ENCODE measurements around the gene KRTAP2-2. TPM values are rescaled to one million over a fixed set of nuclear protein-coding genes. Genes with fewer than 3 reads are reported as not detected.

KRTAP2-2 gene
- total RNA-seq, 1 donor from 2014 or later = not detected

- no peak overlapping the region for H3K4me3 ChIP-seq (ENCODE audit: low read length in 3 of 3)
- no peaks in the 10 kb centered on the region for H3K36me3 ChIP-seq (ENCODE audit: control insufficient read depth in 3 of 3, insufficient read depth in 3 of 3, low read length in 3 of 3)
- peaks cover 0 to 6% (median 5%) of the 10 kb centered on the region in 3 donors for H3K4me1 ChIP-seq (ENCODE audit: control insufficient read depth in 3 of 3, insufficient read depth in 3 of 3, low read length in 3 of 3)
- no peak overlapping the region for H3K27ac ChIP-seq (ENCODE audit: low read depth, low read length)
- H3K27me3 ChIP-seq (ENCODE audit: control insufficient read depth in 3 of 3, insufficient read depth in 3 of 3, low read length in 3 of 3) = no peaks in the 10 kb centered on the region
- no peaks in the 10 kb centered on the region for H3K9me3 ChIP-seq (ENCODE audit: control insufficient read depth in 3 of 3, low read length in 3 of 3)
- no peak overlapping the region for H3K9ac ChIP-seq (ENCODE audit: low read depth in 1 of 3, low read length in 3 of 3)
Measured at GRCh38 chr17:41012326-41013120, 42.5 kb downstream of the KRTAP2-2 start.

- Histone ChIP-seq H3K4me3 (ENCODE audit: low read length in 3 of 3) (no peak overlapping the region), H3K27ac (ENCODE audit: low read depth, low read length) (no peak overlapping the region), H3K9me3 (ENCODE audit: control insufficient read depth in 3 of 3, low read length in 3 of 3) (no peaks in the 10 kb centered on the region), H3K9ac (ENCODE audit: low read depth in 1 of 3, low read length in 3 of 3) (no peak overlapping the region), H3K36me3 (ENCODE audit: control insufficient read depth in 3 of 3, insufficient read depth in 3 of 3, low read length in 3 of 3) (no peaks in the 10 kb centered on the region), H3K27me3 (ENCODE audit: control insufficient read depth in 3 of 3, insufficient read depth in 3 of 3, low read length in 3 of 3) (no peaks in the 10 kb centered on the region), H3K4me1 (ENCODE audit: control insufficient read depth in 3 of 3, insufficient read depth in 3 of 3, low read length in 3 of 3) (peaks cover 0 to 6% (median 5%) of the 10 kb centered on the region in 3 donors)
Measured at GRCh38 chr17:41010441-41010840, 44.6 kb downstream of the KRTAP2-2 start.

GRCh38 chr17:41009936-41010335, 45.1 kb downstream of the KRTAP2-2 start:
- H3K36me3 ChIP-seq (ENCODE audit: control insufficient read depth in 3 of 3, insufficient read depth in 3 of 3, low read length in 3 of 3) = no peaks in the 10 kb centered on the region
- H3K27ac ChIP-seq (ENCODE audit: low read depth, low read length) = no peak overlapping the region
- H3K4me3 ChIP-seq (ENCODE audit: low read length in 3 of 3) = no peak overlapping the region
- no peak overlapping the region for H3K9ac ChIP-seq (ENCODE audit: low read depth in 1 of 3, low read length in 3 of 3)
- peaks cover 0 to 6% (median 5%) of the 10 kb centered on the region in 3 donors for H3K4me1 ChIP-seq (ENCODE audit: control insufficient read depth in 3 of 3, insufficient read depth in 3 of 3, low read length in 3 of 3)
- no peaks in the 10 kb centered on the region for H3K9me3 ChIP-seq (ENCODE audit: control insufficient read depth in 3 of 3, low read length in 3 of 3)
- H3K27me3 ChIP-seq (ENCODE audit: control insufficient read depth in 3 of 3, insufficient read depth in 3 of 3, low read length in 3 of 3) = no peaks in the 10 kb centered on the region

- Histone ChIP-seq H3K9me3 (ENCODE audit: control insufficient read depth in 3 of 3, low read length in 3 of 3) (no peaks in the 10 kb centered on the region), H3K27ac (ENCODE audit: low read depth, low read length) (no peak overlapping the region), H3K27me3 (ENCODE audit: control insufficient read depth in 3 of 3, insufficient read depth in 3 of 3, low read length in 3 of 3) (peaks cover 0 to 2% (median 0%) of the 10 kb centered on the region in 3 donors), H3K36me3 (ENCODE audit: control insufficient read depth in 3 of 3, insufficient read depth in 3 of 3, low read length in 3 of 3) (no peaks in the 10 kb centered on the region), H3K9ac (ENCODE audit: low read depth in 1 of 3, low read length in 3 of 3) (no peak overlapping the region), H3K4me1 (ENCODE audit: control insufficient read depth in 3 of 3, insufficient read depth in 3 of 3, low read length in 3 of 3) (peaks cover 0 to 6% (median 5%) of the 10 kb centered on the region in 3 donors), H3K4me3 (ENCODE audit: low read length in 3 of 3) (no peak overlapping the region)
Measured at GRCh38 chr17:41009301-41009760, 45.7 kb downstream of the KRTAP2-2 start.

- H3K27me3 ChIP-seq (ENCODE audit: control insufficient read depth in 3 of 3, insufficient read depth in 3 of 3, low read length in 3 of 3) = peaks cover 0 to 3% (median 0%) of the 10 kb centered on the region in 3 donors
- no peak within 1 kb of the TSS for H3K4me3 ChIP-seq (ENCODE audit: low read length in 3 of 3)
- H3K9ac ChIP-seq (ENCODE audit: low read depth in 1 of 3, low read length in 3 of 3) = no peak within 1 kb of the TSS
- peaks cover 0 to 6% (median 5%) of the 10 kb centered on the region in 3 donors for H3K4me1 ChIP-seq (ENCODE audit: control insufficient read depth in 3 of 3, insufficient read depth in 3 of 3, low read length in 3 of 3)
- H3K27ac ChIP-seq (ENCODE audit: low read depth, low read length) = no peak within 1 kb of the TSS
- H3K9me3 ChIP-seq (ENCODE audit: control insufficient read depth in 3 of 3, low read length in 3 of 3) = no peaks in the 10 kb centered on the region
- no peaks in the 10 kb centered on the region for H3K36me3 ChIP-seq (ENCODE audit: control insufficient read depth in 3 of 3, insufficient read depth in 3 of 3, low read length in 3 of 3)
Measured at GRCh38 chr17:41008811-41009210, 46.2 kb downstream of the KRTAP2-2 start, which contains the start of gene KRTAP3-1. Gene KRTAP3-1, minus strand, starts transcription at chr17:41009128. Its CDS starts 54 bp downstream, at chr17:41009074.

Small RNAs within 50 kb of the gene (small RNA-seq; reads per million reads assigned to genes)
- not detected for gene KRTAP3-4P

Other genes with a start within 250 kb of the KRTAP2-2 start
- gene KRT10, start 232.6 kb downstream of the KRTAP2-2 start, total RNA-seq = 2.6 TPM
- not detected for gene KRT12, start 188.0 kb downstream of the KRTAP2-2 start, total RNA-seq
- gene KRT20, start 170.0 kb downstream of the KRTAP2-2 start, total RNA-seq = not detected
- gene KRT23, start 117.6 kb downstream of the KRTAP2-2 start, total RNA-seq = 0.52 TPM
- 3.1 TPM for gene KRT39, start 88.3 kb downstream of the KRTAP2-2 start, total RNA-seq
- gene KRT40, start 70.9 kb downstream of the KRTAP2-2 start, total RNA-seq = 6.3 TPM
- not detected for gene KRTAP3-3, start 61.1 kb downstream of the KRTAP2-2 start, total RNA-seq
- gene KRTAP3-2, start 55.3 kb downstream of the KRTAP2-2 start, total RNA-seq = not detected
- gene KRTAP3-1, start 46.1 kb downstream of the KRTAP2-2 start, total RNA-seq = not detected
- not detected for gene KRTAP1-5, start 28.0 kb downstream of the KRTAP2-2 start, total RNA-seq
- gene KRTAP1-4, start 25.0 kb downstream of the KRTAP2-2 start, total RNA-seq = not detected
- gene KRTAP1-3, start 20.4 kb downstream of the KRTAP2-2 start, total RNA-seq = not detected
- gene KRTAP1-1, start 13.8 kb downstream of the KRTAP2-2 start, total RNA-seq = not detected
- not detected for gene KRTAP2-1, start 7.9 kb downstream of the KRTAP2-2 start, total RNA-seq
- gene KRTAP2-3, start 4.9 kb upstream of the KRTAP2-2 start, total RNA-seq = not detected
- gene KRTAP2-4, start 10.6 kb upstream of the KRTAP2-2 start, total RNA-seq = not detected
- not detected for gene KRTAP4-7, start 28.9 kb upstream of the KRTAP2-2 start, total RNA-seq
- not detected for gene KRTAP4-8, start 42.9 kb upstream of the KRTAP2-2 start, total RNA-seq
- gene KRTAP4-16, start 47.0 kb upstream of the KRTAP2-2 start, total RNA-seq = not detected
- not detected for gene KRTAP4-9, start 50.2 kb upstream of the KRTAP2-2 start, total RNA-seq
- gene KRTAP4-11, start 63.1 kb upstream of the KRTAP2-2 start, total RNA-seq = not detected
- gene KRTAP4-12, start 69.0 kb upstream of the KRTAP2-2 start, total RNA-seq = not detected
- not detected for gene KRTAP4-6, start 85.3 kb upstream of the KRTAP2-2 start, total RNA-seq
- gene KRTAP4-5, start 94.6 kb upstream of the KRTAP2-2 start, total RNA-seq = not detected
- not detected for gene KRTAP4-4, start 105.5 kb upstream of the KRTAP2-2 start, total RNA-seq
- gene KRTAP4-3, start 113.0 kb upstream of the KRTAP2-2 start, total RNA-seq = not detected
- gene KRTAP4-2, start 123.0 kb upstream of the KRTAP2-2 start, total RNA-seq = not detected
- not detected for gene KRTAP4-1, start 129.7 kb upstream of the KRTAP2-2 start, total RNA-seq
- not detected for gene KRTAP9-1, start 134.7 kb upstream of the KRTAP2-2 start, total RNA-seq
- gene KRTAP9-2, start 171.4 kb upstream of the KRTAP2-2 start, total RNA-seq = not detected
- not detected for gene KRTAP9-3, start 177.2 kb upstream of the KRTAP2-2 start, total RNA-seq
- not detected for gene KRTAP9-8, start 182.8 kb upstream of the KRTAP2-2 start, total RNA-seq
- gene KRTAP9-4, start 194.5 kb upstream of the KRTAP2-2 start, total RNA-seq = not detected
- not detected for gene KRTAP9-9, start 200.2 kb upstream of the KRTAP2-2 start, total RNA-seq
- not detected for gene KRTAP9-6, start 210.1 kb upstream of the KRTAP2-2 start, total RNA-seq
- not detected for gene KRTAP9-7, start 220.5 kb upstream of the KRTAP2-2 start, total RNA-seq
- gene KRTAP29-1, start 247.6 kb upstream of the KRTAP2-2 start, total RNA-seq = not detected

All from skeletal muscle tissue (tissue), 5 donors.